Prostate gland (tissue), 2 donors: ENCODE measurements around the gene FRMD4A. TPM values are rescaled to one million over a fixed set of nuclear protein-coding genes. Genes with fewer than 3 reads are reported as not detected.

Experiments used
- DNase-seq: peaks from one replicate; pipeline ENCODE4 v3.0.0-alpha.2; 2019; ENCODE audit warnings: low spot score
- H3K27ac ChIP-seq, 2 donors: fragments of 200-600 bp; sonication (generic); 2 replicates each; pipeline ENCODE4 v1.5.1; 2017 to 2019
- H3K27me3 ChIP-seq: fragments of 200-600 bp; sonication (generic); replicated peaks from 2 replicates; pipeline ENCODE4 v1.5.1; 2019; ENCODE audit not compliant: insufficient read depth
- H3K36me3 ChIP-seq, 2 donors: fragments of 200-600 bp; sonication (generic); 1 replicate in 1 of 2; 2 replicates in 1 of 2; pipeline versions ENCODE4 v1.5.1 to v1.8.1; 2017 to 2019
- H3K4me1 ChIP-seq: fragments of 200-600 bp; sonication (generic); replicated peaks from 2 replicates; pipeline ENCODE4 v1.5.1; 2019
- H3K4me3 ChIP-seq, 2 donors: fragments of 200-600 bp; sonication (generic); 2 replicates each; pipeline ENCODE4 v1.5.1; 2017 to 2019
- H3K9me3 ChIP-seq: fragments of 200-600 bp; sonication (generic); 2 replicates; pipeline ENCODE4 v1.5.1; 2017
- POLR2A ChIP-seq: fragments of 450-650 bp; IDR thresholded peaks from one replicate; pipeline ENCODE4 v1.6.1; 2016; ENCODE audit warnings: antibody characterized with exemption, mild to moderate bottlenecking
- POLR2AphosphoS5 ChIP-seq: sonication (generic); formaldehyde crosslinking; IDR thresholded peaks from one replicate; pipeline ENCODE4 v1.6.1; 2017; ENCODE audit warnings: antibody characterized with exemption
- WGBS: methylation state at CpG from one replicate; pipeline ENCODE4 v1.1.5; 2018; 5-methylcytosine and 5-hydroxymethylcytosine counted together
- intact Hi-C: fragments of 100-400 bp; cut with DNase I; formaldehyde crosslinking; loops from one replicate; pipeline ENCODE4 v1.14.2; 2022
- total RNA-seq, 2 donors: library from RNA; depleted of rRNA; stranded (reverse); fragments of >200 nt; gene quantifications; one replicate each; pipeline ENCODE4 v1.1.0, GENCODE V29; 2016
- TF ChIP-seq, protein P1 (sequence below), 4 experiments: fragments of 200-600 bp in 2 of 4; fragments of 450-650 bp in 2 of 4; sonication (generic) in 2 of 4; IDR thresholded peaks; 1 replicate in 3 of 4; 2 replicates in 1 of 4; pipeline ENCODE4 v1.5.1; 2016 to 2019; ENCODE audit warnings: antibody characterized with exemption in 4 of 4, mild to moderate bottlenecking in 2 of 4, moderate library complexity in 2 of 4

FRMD4A gene
- total RNA-seq, 2 donors from 2014 or later, result 38.0 to 53.2 TPM

GRCh38 chr10:14259696-14260566 is 70.8 kb downstream of the FRMD4A start:
- intact Hi-C loops, result no loop called here
- DNase-seq, result peak; percentile 17
- no peak overlapping the region for H3K27ac ChIP-seq
- H3K36me3 ChIP-seq, result no peaks in the 10 kb centered on the region
- H3K27me3 ChIP-seq, result no peaks in the 10 kb centered on the region
- TF ChIP-seq POLR2A (no peak), POLR2AphosphoS5 (peak; percentile 51)
- TF ChIP-seq, protein P1, sequence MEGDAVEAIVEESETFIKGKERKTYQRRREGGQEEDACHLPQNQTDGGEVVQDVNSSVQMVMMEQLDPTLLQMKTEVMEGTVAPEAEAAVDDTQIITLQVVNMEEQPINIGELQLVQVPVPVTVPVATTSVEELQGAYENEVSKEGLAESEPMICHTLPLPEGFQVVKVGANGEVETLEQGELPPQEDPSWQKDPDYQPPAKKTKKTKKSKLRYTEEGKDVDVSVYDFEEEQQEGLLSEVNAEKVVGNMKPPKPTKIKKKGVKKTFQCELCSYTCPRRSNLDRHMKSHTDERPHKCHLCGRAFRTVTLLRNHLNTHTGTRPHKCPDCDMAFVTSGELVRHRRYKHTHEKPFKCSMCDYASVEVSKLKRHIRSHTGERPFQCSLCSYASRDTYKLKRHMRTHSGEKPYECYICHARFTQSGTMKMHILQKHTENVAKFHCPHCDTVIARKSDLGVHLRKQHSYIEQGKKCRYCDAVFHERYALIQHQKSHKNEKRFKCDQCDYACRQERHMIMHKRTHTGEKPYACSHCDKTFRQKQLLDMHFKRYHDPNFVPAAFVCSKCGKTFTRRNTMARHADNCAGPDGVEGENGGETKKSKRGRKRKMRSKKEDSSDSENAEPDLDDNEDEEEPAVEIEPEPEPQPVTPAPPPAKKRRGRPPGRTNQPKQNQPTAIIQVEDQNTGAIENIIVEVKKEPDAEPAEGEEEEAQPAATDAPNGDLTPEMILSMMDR (IDR thresholded peaks at IDR 0.05), result no peak
- no peak overlapping the region for H3K4me3 ChIP-seq
- 27% methylated on average over 7 of the region's 7 CpGs for WGBS
- no peaks in the 10 kb centered on the region for H3K9me3 ChIP-seq
- H3K4me1 ChIP-seq, result no peaks in the 10 kb centered on the region

GRCh38 chr10:14254368-14254767 is 76.4 kb downstream of the FRMD4A start:
- Histone ChIP-seq H3K9me3 (no peaks in the 10 kb centered on the region), H3K27me3 (no peaks in the 10 kb centered on the region), H3K4me1 (no peaks in the 10 kb centered on the region), H3K36me3 (no peaks in the 10 kb centered on the region), H3K27ac (no peak overlapping the region), H3K4me3 (no peak overlapping the region)
- intact Hi-C loops, result no loop called here
- TF ChIP-seq POLR2A (no peak), POLR2AphosphoS5 (peak; percentile 95)
- TF ChIP-seq, protein P1 (IDR thresholded peaks at IDR 0.05), result no peak
- 45% methylated on average over 2 of the region's 2 CpGs for WGBS
- peak; percentile 80 for DNase-seq

- Histone ChIP-seq H3K36me3 (no peaks in the 10 kb centered on the region), H3K9me3 (no peaks in the 10 kb centered on the region), H3K27me3 (no peaks in the 10 kb centered on the region), H3K27ac (no peak overlapping the region), H3K4me1 (no peaks in the 10 kb centered on the region), H3K4me3 (no peak overlapping the region)
- TF ChIP-seq POLR2AphosphoS5 (no peak), POLR2A (no peak)
- TF ChIP-seq, protein P1 (IDR thresholded peaks at IDR 0.05), result no peak
- 81% methylated on average over 5 of the region's 5 CpGs for WGBS
- no peak for DNase-seq
- intact Hi-C loops, result no loop called here
Measured at GRCh38 chr10:14253711-14254110, 77.0 kb downstream of the FRMD4A start.

- intact Hi-C loops, result no loop called here
- H3K27ac ChIP-seq, result no peak overlapping the region
- TF ChIP-seq, protein P1 (IDR thresholded peaks at IDR 0.05), result no peak
- no peak for TF ChIP-seq POLR2A
- no peak for TF ChIP-seq POLR2AphosphoS5
Measured at GRCh38 chr10:14253079-14253478, 77.6 kb downstream of the FRMD4A start.

More at GRCh38 chr10:14253079-14253478, 77.6 kb downstream of the FRMD4A start:
- H3K9me3 ChIP-seq, result no peaks in the 10 kb centered on the region
- DNase-seq, result no peak
- no peak overlapping the region for H3K4me3 ChIP-seq
- no peaks in the 10 kb centered on the region for H3K36me3 ChIP-seq
- H3K27me3 ChIP-seq, result no peaks in the 10 kb centered on the region
- no peaks in the 10 kb centered on the region for H3K4me1 ChIP-seq
- WGBS, result 77% methylated on average over 3 of the region's 3 CpGs
